NCI-H146 (cell line): Measurements from ENCODE around the gene ACOT7.
"Not testable (repeated sequence)": the region's sequence is repeated elsewhere in the genome, so short reads cannot be mapped to it uniquely, and the experiment has no call there.

Source experiments
- DNase-seq: peaks from one replicate; lab custom pipeline; 2025; lab: John Stamatoyannopoulos, UW

The ACOT7 gene

GRCh38 chr1:6393400-6394187 is at the start of gene ACOT7:
ACOT7 (minus strand) TSS chr1:6393767; CDS start chr1:6393399, 368 bp downstream.
- DNase-seq: peak; percentile 79

DNA sequence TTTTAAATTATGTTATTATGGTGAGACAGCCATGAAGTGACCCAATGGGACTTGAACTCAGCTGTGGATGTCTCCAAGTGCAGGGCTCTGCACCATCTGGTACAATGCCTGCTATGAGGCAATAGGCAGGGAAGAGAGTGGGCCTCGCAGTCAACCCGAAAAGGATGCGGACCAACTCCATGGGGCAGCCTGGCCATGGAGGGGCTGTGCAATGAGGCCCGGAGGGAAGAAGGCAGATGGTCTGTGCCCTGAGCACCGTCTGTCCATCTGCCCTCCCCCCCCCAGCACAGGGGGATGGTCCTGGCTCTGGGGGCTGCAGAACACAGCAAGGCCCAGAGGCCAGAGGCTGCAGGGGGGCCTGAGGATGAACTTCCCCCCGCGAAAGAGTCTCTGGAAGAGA is 48.0 kb upstream of the ACOT7 start:
- no peak for DNase-seq

DNA sequence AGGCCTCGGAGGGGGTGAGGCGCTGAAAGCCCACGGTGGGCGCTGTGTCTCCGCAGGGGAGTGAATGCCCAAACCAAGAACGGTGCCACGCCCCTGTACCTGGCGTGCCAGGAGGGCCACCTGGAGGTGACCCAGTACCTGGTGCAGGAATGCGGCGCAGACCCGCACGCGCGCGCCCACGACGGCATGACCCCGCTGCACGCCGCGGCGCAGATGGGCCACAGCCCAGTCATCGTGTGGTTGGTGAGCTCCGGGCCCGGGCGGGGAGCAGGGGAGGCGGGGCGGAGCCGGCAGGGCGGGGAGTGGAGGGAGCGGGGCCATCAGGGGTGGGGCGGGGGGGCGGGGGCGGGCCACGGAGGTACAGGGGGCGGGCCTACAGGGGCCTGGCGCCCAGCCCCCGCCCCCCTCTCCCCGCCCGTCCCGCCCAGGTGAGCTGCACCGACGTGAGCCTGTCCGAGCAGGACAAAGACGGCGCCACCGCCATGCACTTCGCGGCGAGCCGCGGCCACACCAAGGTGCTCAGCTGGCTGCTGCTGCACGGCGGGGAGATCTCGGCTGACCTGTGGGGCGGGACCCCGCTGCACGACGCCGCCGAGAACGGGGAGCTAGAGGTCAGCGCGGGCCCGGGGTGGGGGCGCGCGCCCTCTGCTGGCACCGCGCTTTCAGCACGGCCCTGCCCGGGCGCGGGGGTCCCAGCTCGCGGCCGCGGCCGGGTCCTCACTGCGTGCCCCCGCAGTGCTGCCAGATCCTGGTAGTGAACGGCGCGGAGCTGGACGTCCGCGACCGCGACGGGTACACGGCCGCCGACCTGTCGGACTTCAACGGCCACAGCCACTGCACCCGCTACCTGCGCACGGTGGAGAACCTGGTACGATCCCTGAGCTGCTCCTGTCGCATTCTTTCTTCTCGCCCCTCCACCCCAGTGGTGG is 46.9 kb upstream of the ACOT7 start:
- peak; percentile 54 for DNase-seq

DNA sequence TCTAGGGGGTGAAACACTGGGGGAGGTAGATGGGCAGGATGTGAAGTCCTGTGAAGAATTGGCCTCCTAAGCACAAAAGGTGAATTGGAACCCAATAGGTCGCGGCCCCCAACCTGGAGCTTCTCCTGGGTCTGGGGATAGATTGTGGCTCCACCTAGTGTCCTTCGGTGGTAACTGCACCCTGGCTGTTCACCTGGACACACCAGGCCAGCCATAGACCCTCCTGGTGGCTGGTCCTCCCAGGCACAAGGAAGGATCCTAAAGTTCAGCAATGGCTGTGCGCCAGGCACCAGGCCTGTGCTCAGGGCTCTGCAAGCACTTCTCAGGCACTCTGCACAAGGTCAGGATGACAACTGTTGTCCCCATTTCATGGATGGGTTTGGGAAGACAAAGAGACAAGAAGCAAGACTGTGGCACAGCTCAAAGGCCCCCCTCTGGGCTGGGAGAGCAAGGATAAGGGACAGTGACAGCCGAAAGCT is 44.5 kb upstream of the ACOT7 start:
- DNase-seq: peak; percentile 54

- not testable (repeated sequence) for DNase-seq
Observed at GRCh38 chr1:6437012-6437700, 43.6 kb upstream of the ACOT7 start.

GRCh38 chr1:6436277-6436676 is 42.7 kb upstream of the ACOT7 start:
- not testable (repeated sequence) for DNase-seq

GRCh38 chr1:6435547-6435946 is 42.0 kb upstream of the ACOT7 start:
- no peak for DNase-seq

DNA sequence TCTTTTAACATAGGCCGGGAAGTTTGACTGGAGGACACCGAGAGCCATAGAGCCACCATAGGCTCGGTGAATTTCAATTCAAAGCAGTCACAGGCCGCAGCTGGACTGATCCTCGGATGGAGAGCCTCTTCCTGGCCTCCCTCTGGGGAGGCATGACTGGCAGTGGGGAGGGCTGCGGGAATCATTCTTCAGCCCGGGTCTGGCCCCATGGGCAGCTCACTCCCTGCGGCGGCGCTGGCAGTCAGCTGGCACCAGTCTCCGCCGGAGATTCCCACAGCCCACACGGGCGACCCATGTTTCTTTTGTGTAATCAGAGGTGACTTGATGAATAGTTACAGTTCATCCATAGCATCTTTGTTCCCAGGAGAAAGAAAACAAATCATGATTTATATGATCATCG is 41.6 kb upstream of the ACOT7 start:
- no peak for DNase-seq

- DNase-seq: no peak
Observed at GRCh38 chr1:6434186-6434585, 40.6 kb upstream of the ACOT7 start.

GRCh38 chr1:6431645-6432579 is 38.3 kb upstream of the ACOT7 start:
- not testable (repeated sequence) for DNase-seq

DNA sequence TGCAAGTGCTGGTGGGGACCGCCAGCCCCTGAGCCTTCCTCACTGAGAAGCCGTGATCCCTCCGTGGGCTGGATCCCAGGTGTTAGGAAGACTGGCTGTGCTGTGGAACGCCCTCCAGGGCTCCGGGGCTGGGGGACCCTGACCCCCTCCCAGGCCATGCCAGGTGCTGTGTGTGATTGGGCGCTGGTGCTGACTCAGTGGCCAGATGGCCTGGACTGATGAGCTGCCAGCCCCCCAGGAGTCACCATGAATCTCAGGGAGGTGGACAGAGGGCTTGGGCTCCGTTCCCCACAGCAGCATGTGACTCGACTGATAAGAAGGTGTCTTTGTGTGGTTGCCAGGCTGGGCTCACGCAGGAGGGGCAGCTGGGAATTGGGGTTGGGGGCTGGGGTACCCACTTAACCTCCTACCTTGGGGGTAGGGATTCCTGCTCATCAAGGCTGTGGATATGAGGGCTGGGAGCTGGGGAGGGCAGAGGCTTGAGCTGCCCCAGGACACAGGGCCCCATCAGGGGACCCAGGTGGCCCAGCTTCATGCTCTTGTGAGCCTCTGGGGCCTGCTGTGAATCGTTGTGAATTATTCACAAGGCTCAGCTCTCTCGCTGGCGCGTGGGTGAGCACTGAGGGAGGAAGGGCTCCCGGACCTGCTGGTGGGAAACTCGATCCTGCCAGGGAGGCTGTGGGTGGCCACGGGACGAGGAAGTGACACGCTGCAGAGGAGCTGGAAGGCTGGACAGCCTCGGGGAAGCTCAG is 36.3 kb upstream of the ACOT7 start:
- DNase-seq: not testable (repeated sequence)

GRCh38 chr1:6428453-6428852 is 34.9 kb upstream of the ACOT7 start:
- not testable (repeated sequence) for DNase-seq

DNA sequence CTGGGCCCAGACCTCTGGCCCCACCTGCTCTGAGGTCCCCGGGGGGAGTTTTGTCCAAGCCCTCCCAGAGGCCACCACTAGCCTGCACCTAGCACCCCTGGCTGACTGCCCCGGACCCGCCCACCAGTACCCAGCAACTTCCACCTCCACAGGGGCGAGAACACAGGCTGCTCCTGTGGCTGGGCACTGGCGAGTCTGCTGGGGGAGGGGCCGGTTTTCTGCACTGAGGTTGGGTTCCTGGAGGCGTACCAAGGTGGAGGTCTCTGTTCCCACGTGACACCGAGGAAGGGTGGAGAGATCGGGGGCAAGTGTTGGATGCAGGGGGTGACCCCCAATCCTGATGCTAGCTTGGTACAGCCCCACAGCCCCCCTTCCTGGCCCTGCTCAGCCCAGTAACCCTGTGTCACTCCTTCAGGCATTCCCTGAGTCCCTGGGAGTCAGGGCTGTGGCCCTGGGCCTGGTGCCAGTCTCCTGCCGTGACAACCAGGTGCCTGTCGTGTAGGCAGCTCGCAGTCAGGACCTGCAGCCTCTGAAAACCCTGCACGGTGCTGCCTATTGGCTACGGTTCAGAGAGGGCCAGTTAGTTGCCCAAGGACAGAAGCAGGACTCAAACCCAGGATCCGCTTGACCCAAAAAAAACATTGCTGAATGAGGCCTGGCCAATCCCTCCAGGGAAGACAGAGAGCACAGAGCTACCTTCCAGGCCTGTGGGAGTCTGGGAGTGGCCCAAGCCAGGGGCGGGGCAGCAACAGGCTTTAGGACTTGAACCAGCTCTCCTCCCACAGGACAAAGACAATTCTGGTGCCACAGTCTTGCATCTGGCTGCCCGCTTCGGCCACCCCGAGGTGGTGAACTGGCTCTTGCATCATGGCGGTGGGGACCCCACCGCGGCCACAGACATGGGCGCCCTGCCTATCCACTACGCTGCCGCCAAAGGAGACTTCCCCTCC is 34.1 kb upstream of the ACOT7 start:
- no peak for DNase-seq

DNA sequence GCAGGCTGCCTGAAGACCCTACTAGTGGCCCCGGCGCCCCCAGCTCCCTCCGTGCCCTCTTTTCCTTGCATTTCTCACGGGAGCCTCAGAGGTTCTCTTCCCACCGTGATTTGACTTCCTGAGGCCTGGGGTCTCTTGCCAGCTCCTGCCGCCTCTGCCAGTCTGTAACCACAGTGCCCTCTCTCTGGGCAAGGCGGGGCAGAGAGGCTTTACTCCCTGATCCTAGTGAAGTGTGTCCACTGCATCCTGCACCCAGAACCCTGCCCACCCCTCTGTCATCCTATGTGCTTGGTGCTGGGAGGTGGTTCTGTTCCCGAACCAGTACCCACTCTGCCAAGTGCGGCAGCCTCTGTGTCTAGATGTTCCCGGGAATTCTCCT is 33.4 kb upstream of the ACOT7 start:
- no peak for DNase-seq

DNA sequence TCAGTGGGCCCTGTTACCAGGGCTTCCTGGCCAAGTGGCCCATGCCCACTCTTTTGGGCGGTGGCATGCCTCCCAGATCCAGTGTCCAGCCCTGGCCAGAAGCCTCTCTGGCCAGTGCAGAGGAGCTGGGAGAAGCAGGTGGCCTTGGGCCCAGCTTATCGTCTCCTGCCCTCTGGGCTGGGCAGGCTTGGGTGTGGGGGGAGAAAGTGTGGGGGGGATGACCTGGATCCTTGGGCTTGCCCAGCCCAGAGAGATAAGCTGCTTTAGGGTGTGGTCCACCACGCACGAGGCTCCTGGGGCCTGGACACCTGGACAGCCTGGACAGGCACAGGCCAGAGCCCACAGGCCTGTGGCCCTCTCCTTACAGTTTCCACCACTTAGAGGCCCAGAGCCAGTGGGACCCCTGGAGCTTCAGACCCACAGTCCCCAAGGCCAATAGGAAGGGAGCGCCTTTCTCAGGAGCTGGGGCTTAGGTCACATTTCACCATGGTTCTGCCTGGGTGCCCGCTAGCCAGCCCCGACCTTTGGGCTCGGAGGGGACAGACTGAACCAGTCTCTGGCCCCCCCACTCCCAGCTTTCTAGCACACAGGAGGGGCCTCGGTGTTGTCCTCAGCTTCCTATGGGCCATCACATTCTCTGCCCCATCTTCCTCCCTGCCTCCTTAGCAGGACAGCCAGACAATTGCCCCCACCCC is 32.9 kb upstream of the ACOT7 start:
- no peak for DNase-seq

DNA sequence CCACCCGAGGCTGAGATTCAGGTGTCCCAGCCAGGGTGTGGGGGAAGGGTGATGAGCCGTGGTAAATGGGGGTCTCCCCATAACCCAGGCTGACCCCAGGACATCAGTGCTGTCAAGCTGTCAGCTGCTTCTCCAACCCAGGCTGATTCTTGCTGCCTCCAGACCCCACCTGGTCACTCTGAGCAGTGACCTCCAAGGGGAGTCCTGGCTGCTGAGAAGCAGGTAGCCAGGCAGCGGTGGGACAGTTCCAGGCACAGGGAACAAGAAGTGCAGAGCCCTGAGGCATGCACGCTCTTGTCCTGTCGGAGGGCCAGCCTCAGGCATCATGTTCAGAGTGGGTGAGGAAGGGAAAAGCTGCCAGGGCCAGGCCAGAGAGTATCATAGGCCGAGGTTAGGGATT is 32.1 kb upstream of the ACOT7 start:
- DNase-seq: no peak

- peak; percentile 33 for DNase-seq
Observed at GRCh38 chr1:6424619-6425593, 31.3 kb upstream of the ACOT7 start, which contains the start of gene ESPN. ESPN (plus strand) TSS chr1:6424776; CDS start chr1:6424956, 180 bp downstream.
